ENCODE data around the gene C7orf25. TPM values are rescaled to one million over a fixed set of nuclear protein-coding genes. Genes with fewer than 3 reads are reported as not detected.

Gene C7orf25
- total RNA-seq, 1 donor from 2014 or later, result 2.1 TPM

DNA sequence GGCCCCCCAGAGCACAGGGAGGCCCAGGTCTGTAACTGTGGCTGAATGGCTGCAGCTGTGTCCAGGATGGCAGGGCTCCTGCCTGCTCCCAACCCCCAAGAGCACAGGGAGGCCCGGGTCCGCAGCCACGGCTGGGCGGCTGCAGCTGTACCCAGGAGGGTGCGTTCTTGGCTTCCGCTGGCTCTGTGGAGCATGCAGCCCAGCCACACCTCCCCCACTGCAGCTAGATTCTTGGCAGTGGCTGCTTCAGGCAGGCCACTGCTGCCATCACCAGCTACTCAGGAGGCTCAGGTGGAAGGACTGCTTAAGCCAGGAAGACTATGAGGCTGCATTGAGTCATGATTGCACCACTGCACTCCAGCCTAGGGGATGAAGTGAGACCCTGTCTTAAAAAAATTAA is 27.9 kb downstream of the C7orf25 start:
- Histone ChIP-seq H3K9ac (ENCODE audit: low read depth in 1 of 3, low read length in 3 of 3) (no peak overlapping the region), H3K27me3 (ENCODE audit: control insufficient read depth in 3 of 3, insufficient read depth in 3 of 3, low read length in 3 of 3) (no peaks in the 10 kb centered on the region), H3K4me3 (ENCODE audit: low read length in 3 of 3) (no peak overlapping the region), H3K27ac (ENCODE audit: low read depth, low read length) (no peak overlapping the region), H3K9me3 (ENCODE audit: control insufficient read depth in 3 of 3, low read length in 3 of 3) (no peaks in the 10 kb centered on the region), H3K36me3 (ENCODE audit: control insufficient read depth in 3 of 3, insufficient read depth in 3 of 3, low read length in 3 of 3) (no peaks in the 10 kb centered on the region), H3K4me1 (ENCODE audit: control insufficient read depth in 3 of 3, insufficient read depth in 3 of 3, low read length in 3 of 3) (peaks cover 5 to 10% (median 7%) of the 10 kb centered on the region in 3 donors)

- Histone ChIP-seq H3K9me3 (ENCODE audit: control insufficient read depth in 3 of 3, low read length in 3 of 3) (no peaks in the 10 kb centered on the region), H3K4me1 (ENCODE audit: control insufficient read depth in 3 of 3, insufficient read depth in 3 of 3, low read length in 3 of 3) (no peaks in the 10 kb centered on the region), H3K9ac (ENCODE audit: low read depth in 1 of 3, low read length in 3 of 3) (no peak overlapping the region), H3K27me3 (ENCODE audit: control insufficient read depth in 3 of 3, insufficient read depth in 3 of 3, low read length in 3 of 3) (no peaks in the 10 kb centered on the region), H3K36me3 (ENCODE audit: control insufficient read depth in 3 of 3, insufficient read depth in 3 of 3, low read length in 3 of 3) (no peaks in the 10 kb centered on the region), H3K4me3 (ENCODE audit: low read length in 3 of 3) (no peak overlapping the region), H3K27ac (ENCODE audit: low read depth, low read length) (no peak overlapping the region)
These were observed 31.5 kb downstream of the C7orf25 start for GRCh38 chr7:42880392-42880791.

DNA sequence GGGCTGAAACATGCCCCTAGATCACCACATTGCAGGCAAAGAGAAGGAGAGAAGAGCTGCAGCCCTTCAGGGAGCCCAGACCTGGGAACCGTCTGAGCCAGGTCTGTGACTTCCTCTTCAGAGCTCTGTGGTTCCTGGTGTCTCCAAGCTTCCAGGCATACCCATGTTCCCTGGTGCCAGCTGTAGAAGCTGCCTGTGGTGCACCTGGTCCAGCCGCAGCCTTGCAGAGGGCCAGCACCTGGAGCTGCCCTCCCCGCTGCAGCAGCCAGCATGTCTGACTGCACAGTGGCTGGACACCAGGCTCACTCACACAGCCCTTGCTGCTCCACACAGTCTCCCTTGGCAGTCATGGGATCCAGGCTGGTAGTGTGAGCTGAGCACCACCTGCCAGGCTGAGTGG is 33.6 kb downstream of the C7orf25 start:
- no peaks in the 10 kb centered on the region for H3K36me3 ChIP-seq (ENCODE audit: control insufficient read depth in 3 of 3, insufficient read depth in 3 of 3, low read length in 3 of 3)
- no peaks in the 10 kb centered on the region for H3K27me3 ChIP-seq (ENCODE audit: control insufficient read depth in 3 of 3, insufficient read depth in 3 of 3, low read length in 3 of 3)
- no peak overlapping the region for H3K9ac ChIP-seq (ENCODE audit: low read depth in 1 of 3, low read length in 3 of 3)
- H3K4me3 ChIP-seq (ENCODE audit: low read length in 3 of 3), result no peak overlapping the region
- no peaks in the 10 kb centered on the region for H3K9me3 ChIP-seq (ENCODE audit: control insufficient read depth in 3 of 3, low read length in 3 of 3)
- H3K27ac ChIP-seq (ENCODE audit: low read depth, low read length), result no peak overlapping the region
- H3K4me1 ChIP-seq (ENCODE audit: control insufficient read depth in 3 of 3, insufficient read depth in 3 of 3, low read length in 3 of 3), result no peaks in the 10 kb centered on the region

GRCh38 chr7:42877862-42878261 is 34.0 kb downstream of the C7orf25 start:
- no peaks in the 10 kb centered on the region for H3K36me3 ChIP-seq (ENCODE audit: control insufficient read depth in 3 of 3, insufficient read depth in 3 of 3, low read length in 3 of 3)
- no peaks in the 10 kb centered on the region for H3K27me3 ChIP-seq (ENCODE audit: control insufficient read depth in 3 of 3, insufficient read depth in 3 of 3, low read length in 3 of 3)
- H3K4me1 ChIP-seq (ENCODE audit: control insufficient read depth in 3 of 3, insufficient read depth in 3 of 3, low read length in 3 of 3), result no peaks in the 10 kb centered on the region
- H3K27ac ChIP-seq (ENCODE audit: low read depth, low read length), result no peak overlapping the region
- H3K4me3 ChIP-seq (ENCODE audit: low read length in 3 of 3), result no peak overlapping the region
- H3K9me3 ChIP-seq (ENCODE audit: control insufficient read depth in 3 of 3, low read length in 3 of 3), result no peaks in the 10 kb centered on the region
- no peak overlapping the region for H3K9ac ChIP-seq (ENCODE audit: low read depth in 1 of 3, low read length in 3 of 3)

GRCh38 chr7:42876182-42877068 is 35.4 kb downstream of the C7orf25 start:
- no peaks in the 10 kb centered on the region for H3K27me3 ChIP-seq (ENCODE audit: control insufficient read depth in 3 of 3, insufficient read depth in 3 of 3, low read length in 3 of 3)
- H3K9me3 ChIP-seq (ENCODE audit: control insufficient read depth in 3 of 3, low read length in 3 of 3), result no peaks in the 10 kb centered on the region
- no peak overlapping the region for H3K27ac ChIP-seq (ENCODE audit: low read depth, low read length)
- H3K9ac ChIP-seq (ENCODE audit: low read depth in 1 of 3, low read length in 3 of 3), result no peak overlapping the region
- H3K4me1 ChIP-seq (ENCODE audit: control insufficient read depth in 3 of 3, insufficient read depth in 3 of 3, low read length in 3 of 3), result no peaks in the 10 kb centered on the region
- H3K36me3 ChIP-seq (ENCODE audit: control insufficient read depth in 3 of 3, insufficient read depth in 3 of 3, low read length in 3 of 3), result no peaks in the 10 kb centered on the region
- H3K4me3 ChIP-seq (ENCODE audit: low read length in 3 of 3), result no peak overlapping the region

- H3K9ac ChIP-seq (ENCODE audit: low read depth in 1 of 3, low read length in 3 of 3), result no peak overlapping the region
- H3K4me1 ChIP-seq (ENCODE audit: control insufficient read depth in 3 of 3, insufficient read depth in 3 of 3, low read length in 3 of 3), result no peaks in the 10 kb centered on the region
- peaks cover 0 to 4% (median 0%) of the 10 kb centered on the region in 3 donors for H3K27me3 ChIP-seq (ENCODE audit: control insufficient read depth in 3 of 3, insufficient read depth in 3 of 3, low read length in 3 of 3)
- H3K36me3 ChIP-seq (ENCODE audit: control insufficient read depth in 3 of 3, insufficient read depth in 3 of 3, low read length in 3 of 3), result no peaks in the 10 kb centered on the region
- H3K27ac ChIP-seq (ENCODE audit: low read depth, low read length), result no peak overlapping the region
- H3K9me3 ChIP-seq (ENCODE audit: control insufficient read depth in 3 of 3, low read length in 3 of 3), result peaks cover 0 to 3% (median 0%) of the 10 kb centered on the region in 3 donors
- H3K4me3 ChIP-seq (ENCODE audit: low read length in 3 of 3), result no peak overlapping the region
These were observed 42.5 kb downstream of the C7orf25 start for GRCh38 chr7:42869131-42870020.

- Histone ChIP-seq H3K4me1 (ENCODE audit: control insufficient read depth in 3 of 3, insufficient read depth in 3 of 3, low read length in 3 of 3) (no peaks in the 10 kb centered on the region), H3K9ac (ENCODE audit: low read depth in 1 of 3, low read length in 3 of 3) (no peak overlapping the region), H3K4me3 (ENCODE audit: low read length in 3 of 3) (no peak overlapping the region), H3K9me3 (ENCODE audit: control insufficient read depth in 3 of 3, low read length in 3 of 3) (peaks cover 0 to 3% (median 0%) of the 10 kb centered on the region in 3 donors), H3K36me3 (ENCODE audit: control insufficient read depth in 3 of 3, insufficient read depth in 3 of 3, low read length in 3 of 3) (no peaks in the 10 kb centered on the region), H3K27ac (ENCODE audit: low read depth, low read length) (no peak overlapping the region), H3K27me3 (ENCODE audit: control insufficient read depth in 3 of 3, insufficient read depth in 3 of 3, low read length in 3 of 3) (peaks cover 0 to 4% (median 0%) of the 10 kb centered on the region in 3 donors)
These were observed 43.4 kb downstream of the C7orf25 start for GRCh38 chr7:42868480-42868879.

Other genes with a start within 250 kb of the C7orf25 start
- gene PSMA2, start 20.1 kb upstream of the C7orf25 start, total RNA-seq, result 54.3 TPM
- 41.2 TPM for gene MRPL32, start 20.3 kb upstream of the C7orf25 start, total RNA-seq
- gene HECW1, start 200.6 kb upstream of the C7orf25 start, total RNA-seq, result not detected